Colonic mucosa (tissue), 4 donors: ENCODE data around the gene TUBB1. TPM values are rescaled to one million over a fixed set of nuclear protein-coding genes. Genes with fewer than 3 reads are reported as not detected.
A peak's percentile ranks its signal among the peaks of the same experiment; 100 is the strongest.

ENCODE experiments used
- DNase-seq: peaks from one replicate; pipeline ENCODE4 v3.0.0-alpha.2; 2020
- H3K27ac ChIP-seq: fragments of 200-600 bp; one replicate; pipeline ENCODE4 v1.8.0; 2021
- H3K27me3 ChIP-seq: fragments of 200-600 bp; one replicate; pipeline ENCODE4 v1.8.0; 2021
- H3K36me3 ChIP-seq: fragments of 200-600 bp; one replicate; pipeline ENCODE4 v1.8.0; 2021
- H3K4me1 ChIP-seq: fragments of 200-600 bp; one replicate; pipeline ENCODE4 v1.8.0; 2021; ENCODE audit warnings: mild to moderate bottlenecking
- H3K4me3 ChIP-seq: fragments of 200-600 bp; one replicate; pipeline ENCODE4 v1.8.0; 2021
- H3K9ac ChIP-seq, 2 donors: one replicate each; pipeline ENCODE4 v1.7.0; 2013; ENCODE audit warnings: control low read depth in 2 of 2, low read depth in 2 of 2, low read length in 2 of 2
- H3K9me3 ChIP-seq: fragments of 200-600 bp; one replicate; pipeline ENCODE4 v1.8.0; 2021
- intact Hi-C: fragments of 100-400 bp; cut with DNase I; formaldehyde crosslinking; loops from one replicate; pipeline ENCODE4 v1.14.1; 2022
- total RNA-seq, 2 donors: library from RNA; stranded (reverse); fragmentation: NEBNext Ultra II Directional in 1 of 2; extraction: Animal tissue kit (Norgen Biotek cat#: 25700) in 1 of 2; gene quantifications; one replicate each; pipeline ENCODE4 v1.2.1, GENCODE V29; 2021
- TF ChIP-seq, protein P1 (sequence below): fragments of 200-600 bp; IDR thresholded peaks from one replicate; pipeline ENCODE4 v1.8.0; 2022; ENCODE audit warnings: antibody characterized with exemption, mild to moderate bottlenecking
- donor health status: healthy.
- donor health status: DM: no; HTN: no; CAD: no.
- donor health status: DM: no; HTN: no; CAD: no.

The TUBB1 gene
- total RNA-seq, 2 donors from 2014 or later: not detected

GRCh38 chr20:58973866-58974265 is 45.4 kb upstream of the TUBB1 start:
- no peak overlapping the region for H3K27ac ChIP-seq
- no peaks in the 10 kb centered on the region for H3K4me1 ChIP-seq
- TF ChIP-seq, protein P1, sequence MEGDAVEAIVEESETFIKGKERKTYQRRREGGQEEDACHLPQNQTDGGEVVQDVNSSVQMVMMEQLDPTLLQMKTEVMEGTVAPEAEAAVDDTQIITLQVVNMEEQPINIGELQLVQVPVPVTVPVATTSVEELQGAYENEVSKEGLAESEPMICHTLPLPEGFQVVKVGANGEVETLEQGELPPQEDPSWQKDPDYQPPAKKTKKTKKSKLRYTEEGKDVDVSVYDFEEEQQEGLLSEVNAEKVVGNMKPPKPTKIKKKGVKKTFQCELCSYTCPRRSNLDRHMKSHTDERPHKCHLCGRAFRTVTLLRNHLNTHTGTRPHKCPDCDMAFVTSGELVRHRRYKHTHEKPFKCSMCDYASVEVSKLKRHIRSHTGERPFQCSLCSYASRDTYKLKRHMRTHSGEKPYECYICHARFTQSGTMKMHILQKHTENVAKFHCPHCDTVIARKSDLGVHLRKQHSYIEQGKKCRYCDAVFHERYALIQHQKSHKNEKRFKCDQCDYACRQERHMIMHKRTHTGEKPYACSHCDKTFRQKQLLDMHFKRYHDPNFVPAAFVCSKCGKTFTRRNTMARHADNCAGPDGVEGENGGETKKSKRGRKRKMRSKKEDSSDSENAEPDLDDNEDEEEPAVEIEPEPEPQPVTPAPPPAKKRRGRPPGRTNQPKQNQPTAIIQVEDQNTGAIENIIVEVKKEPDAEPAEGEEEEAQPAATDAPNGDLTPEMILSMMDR: no peak
- no peaks in the 10 kb centered on the region for H3K36me3 ChIP-seq
- DNase-seq: no peak
- H3K27me3 ChIP-seq: no peaks in the 10 kb centered on the region
- intact Hi-C loops: no loop called here
- no peak overlapping the region for H3K4me3 ChIP-seq
- H3K9me3 ChIP-seq: no peaks in the 10 kb centered on the region
- no peak overlapping the region for H3K9ac ChIP-seq

- Histone ChIP-seq H3K36me3 (no peaks in the 10 kb centered on the region), H3K9ac (no peak overlapping the region), H3K4me3 (no peak overlapping the region), H3K9me3 (no peaks in the 10 kb centered on the region), H3K4me1 (no peaks in the 10 kb centered on the region), H3K27me3 (no peaks in the 10 kb centered on the region), H3K27ac (no peak overlapping the region)
- intact Hi-C loops: no loop called here
- TF ChIP-seq, protein P1: no peak
- no peak for DNase-seq
Observed at GRCh38 chr20:58975353-58975752, 43.9 kb upstream of the TUBB1 start.

GRCh38 chr20:58976061-58976730 is 43.0 kb upstream of the TUBB1 start:
- H3K9me3 ChIP-seq: no peaks in the 10 kb centered on the region
- no peaks in the 10 kb centered on the region for H3K36me3 ChIP-seq
- intact Hi-C loops: no loop called here
- TF ChIP-seq, protein P1: no peak
- H3K27me3 ChIP-seq: no peaks in the 10 kb centered on the region
- no peaks in the 10 kb centered on the region for H3K4me1 ChIP-seq
- no peak overlapping the region for H3K9ac ChIP-seq
- H3K27ac ChIP-seq: no peak overlapping the region
- H3K4me3 ChIP-seq: no peak overlapping the region
- DNase-seq: no peak

- no peaks in the 10 kb centered on the region for H3K4me1 ChIP-seq
- H3K36me3 ChIP-seq: no peaks in the 10 kb centered on the region
- H3K27me3 ChIP-seq: no peaks in the 10 kb centered on the region
- no peak overlapping the region for H3K9ac ChIP-seq
- TF ChIP-seq, protein P1: no peak
- intact Hi-C loops: no loop called here
- no peak overlapping the region for H3K4me3 ChIP-seq
- no peak for DNase-seq
- H3K27ac ChIP-seq: no peak overlapping the region
- H3K9me3 ChIP-seq: no peaks in the 10 kb centered on the region
Observed at GRCh38 chr20:58978351-58979190, 40.7 kb upstream of the TUBB1 start.

- no peaks in the 10 kb centered on the region for H3K27me3 ChIP-seq
- TF ChIP-seq, protein P1: no peak
- peak within 1 kb of the TSS; percentile 58 for H3K4me3 ChIP-seq
- H3K9ac ChIP-seq: peak within 1 kb of the TSS; percentile 76 to 94
- H3K27ac ChIP-seq: peak within 1 kb of the TSS; percentile 62
- H3K36me3 ChIP-seq: no peaks in the 10 kb centered on the region
- H3K4me1 ChIP-seq: no peaks in the 10 kb centered on the region
- DNase-seq: peak; percentile 92
- H3K9me3 ChIP-seq: no peaks in the 10 kb centered on the region
- intact Hi-C loops: loop anchor here (5.0 kb wide), 1 partner anchor 79 kb away; no protein-coding TSS in a partner anchor
Observed at GRCh38 chr20:58980711-58981627, 38.3 kb upstream of the TUBB1 start, which contains the start of gene NELFCD. Gene NELFCD, plus strand, starts transcription at chr20:58981256. Its CDS starts 54 bp downstream, at chr20:58981310.
